ENCODE measurements around the gene C3orf62.

GRCh38 chr3:49253512-49253911 is 23.5 kb downstream of the C3orf62 start:
- TF ChIP-seq CTCF (optimal IDR thresholded peaks at IDR 0.05 in 1 of 3, IDR thresholded peaks at IDR 0.05 in 1 of 3, conservative IDR thresholded peaks at IDR 0.05 in 1 of 3; ENCODE audit: extremely low read depth in 1 of 3, insufficient read depth in 2 of 3, low read length in 3 of 3) (no peak), EZH2 (IDR thresholded peaks at IDR 0.05; ENCODE audit: low read length) (no peak)
